Fibroblast of the aortic adventitia (primary cell): ENCODE measurements around the gene ZMYND8. TPM values are rescaled to one million over a fixed set of nuclear protein-coding genes. Genes with fewer than 3 reads are reported as not detected.

Experiments
- DNase-seq: peaks from one replicate; pipeline ENCODE4 v3.0.0-alpha.2; 2010; ENCODE audit warnings: low read depth
- H3K4me3 ChIP-seq: 2 replicates; pipeline ENCODE4 v1.5.1; 2011; ENCODE audit warnings: low read depth, mild to moderate bottlenecking, control low read depth, low read length, moderate library complexity
- CTCF ChIP-seq: IDR thresholded peaks from 2 replicates; pipeline ENCODE4 v1.5.1; 2011; ENCODE audit warnings: mild to moderate bottlenecking, low read length, control low read depth, inconsistent platforms; ENCODE audit not compliant: insufficient read depth
- total RNA-seq: library from RNA; depleted of rRNA; stranded (reverse); fragments of >200 nt; gene quantifications from 2 replicates; pipeline ENCODE4 v1.2.3, GENCODE V29; 2012; ENCODE audit warnings: low replicate concordance

The ZMYND8 gene
- total RNA-seq, 1 donor: 24.0 TPM

GRCh38 chr20:47334022-47334551 lies 22.4 kb downstream of the ZMYND8 start:
- peak overlapping the region; percentile 40 for H3K4me3 ChIP-seq
- TF ChIP-seq CTCF: no peak
- DNase-seq: peak; percentile 89

- H3K4me3 ChIP-seq: no peak overlapping the region
- no peak for TF ChIP-seq CTCF
- DNase-seq: no peak
These were observed 23.9 kb downstream of the ZMYND8 start for GRCh38 chr20:47332381-47333206.

- DNase-seq: peak; percentile 74
- no peak overlapping the region for H3K4me3 ChIP-seq
- TF ChIP-seq CTCF: no peak
These were observed 25.4 kb downstream of the ZMYND8 start for GRCh38 chr20:47330933-47331708.

- TF ChIP-seq CTCF: no peak
- no peak overlapping the region for H3K4me3 ChIP-seq
- DNase-seq: no peak
These were observed 26.4 kb downstream of the ZMYND8 start for GRCh38 chr20:47330071-47330470.

GRCh38 chr20:47328129-47328528 lies 28.4 kb downstream of the ZMYND8 start:
- H3K4me3 ChIP-seq: no peak overlapping the region
- no peak for TF ChIP-seq CTCF
- no peak for DNase-seq

GRCh38 chr20:47327711-47328110 lies 28.8 kb downstream of the ZMYND8 start:
- no peak for DNase-seq
- H3K4me3 ChIP-seq: no peak overlapping the region
- no peak for TF ChIP-seq CTCF
